Suprapubic skin (tissue), 4 donors: ENCODE data around the gene CNTN4.

Experiments used
- POLR2A ChIP-seq, 2 donors: fragments of 450-650 bp; IDR thresholded peaks; one replicate each; pipeline ENCODE4 v1.6.1; 2017; ENCODE audit warnings: antibody characterized with exemption in 2 of 2, mild to moderate bottlenecking in 2 of 2, moderate library complexity in 2 of 2
- POLR2AphosphoS5 ChIP-seq, 3 donors: sonication (generic); formaldehyde crosslinking; IDR thresholded peaks; one replicate each; pipeline ENCODE4 v1.6.1; 2017; ENCODE audit warnings: antibody characterized with exemption in 3 of 3
- TF ChIP-seq, protein P1 (sequence below), 2 donors: fragments of 200-600 bp in 1 of 2; fragments of 450-650 bp in 1 of 2; sonication (generic) in 1 of 2; IDR thresholded peaks; one replicate each; pipeline ENCODE4 v1.5.1; 2016 to 2019; ENCODE audit warnings: antibody characterized with exemption in 2 of 2, mild to moderate bottlenecking in 1 of 2, moderate library complexity in 1 of 2

DNA sequence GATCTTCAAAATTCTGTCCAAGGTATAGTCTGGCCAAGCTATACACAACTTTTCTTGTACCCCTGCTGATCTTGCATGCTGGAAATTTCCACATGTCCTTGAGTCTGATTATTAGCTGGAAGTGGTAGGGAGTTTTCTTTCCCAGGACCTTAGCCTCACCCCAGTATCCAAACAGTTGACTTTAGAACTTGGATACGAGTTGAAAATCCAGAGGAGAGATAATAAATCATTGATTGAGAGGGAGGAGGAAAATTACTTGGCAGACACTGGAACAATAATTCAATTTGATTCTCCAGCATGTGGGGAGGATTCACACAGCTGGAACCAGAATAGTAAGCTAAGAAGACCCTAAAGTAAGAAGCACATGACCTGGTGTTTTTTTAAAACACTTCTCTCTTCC, 895.1 kb downstream of the CNTN4 start:
- TF ChIP-seq, protein P1, sequence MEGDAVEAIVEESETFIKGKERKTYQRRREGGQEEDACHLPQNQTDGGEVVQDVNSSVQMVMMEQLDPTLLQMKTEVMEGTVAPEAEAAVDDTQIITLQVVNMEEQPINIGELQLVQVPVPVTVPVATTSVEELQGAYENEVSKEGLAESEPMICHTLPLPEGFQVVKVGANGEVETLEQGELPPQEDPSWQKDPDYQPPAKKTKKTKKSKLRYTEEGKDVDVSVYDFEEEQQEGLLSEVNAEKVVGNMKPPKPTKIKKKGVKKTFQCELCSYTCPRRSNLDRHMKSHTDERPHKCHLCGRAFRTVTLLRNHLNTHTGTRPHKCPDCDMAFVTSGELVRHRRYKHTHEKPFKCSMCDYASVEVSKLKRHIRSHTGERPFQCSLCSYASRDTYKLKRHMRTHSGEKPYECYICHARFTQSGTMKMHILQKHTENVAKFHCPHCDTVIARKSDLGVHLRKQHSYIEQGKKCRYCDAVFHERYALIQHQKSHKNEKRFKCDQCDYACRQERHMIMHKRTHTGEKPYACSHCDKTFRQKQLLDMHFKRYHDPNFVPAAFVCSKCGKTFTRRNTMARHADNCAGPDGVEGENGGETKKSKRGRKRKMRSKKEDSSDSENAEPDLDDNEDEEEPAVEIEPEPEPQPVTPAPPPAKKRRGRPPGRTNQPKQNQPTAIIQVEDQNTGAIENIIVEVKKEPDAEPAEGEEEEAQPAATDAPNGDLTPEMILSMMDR (IDR thresholded peaks at IDR 0.05): no peak
- no peak for TF ChIP-seq POLR2A (IDR thresholded peaks at IDR 0.05)
- no peak for TF ChIP-seq POLR2AphosphoS5 (IDR thresholded peaks at IDR 0.05)
